ENCODE measurements around the gene CDKN2B.

The CDKN2B gene

DNA sequence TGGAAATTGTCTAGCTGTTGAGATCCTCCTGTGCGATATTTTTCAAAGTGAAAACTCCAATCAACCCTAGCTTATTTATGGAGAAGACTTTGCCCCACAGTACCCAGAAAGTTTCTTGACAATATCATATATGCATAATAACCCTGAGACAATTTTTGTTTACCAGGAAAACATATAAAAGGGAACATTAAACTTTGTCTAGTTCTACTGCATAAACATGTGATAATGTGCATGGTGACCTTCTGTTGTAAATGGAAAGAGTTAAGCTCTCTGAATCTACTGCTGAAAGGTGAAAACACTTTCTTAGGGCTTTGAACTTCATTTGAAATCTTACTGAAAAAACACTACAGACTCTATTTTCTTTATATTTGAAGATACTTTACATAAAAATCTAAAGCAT lies 32.2 kb upstream of the CDKN2B start:
- H3K4me2 ChIP-seq (ENCODE audit: low read depth, low read length, poor library complexity, severe bottlenecking), result no peak overlapping the region
- no peak for TF ChIP-seq EZH2phosphoT487 (IDR thresholded peaks at IDR 0.05; ENCODE audit: borderline replicate concordance)
- TF ChIP-seq, protein P1, sequence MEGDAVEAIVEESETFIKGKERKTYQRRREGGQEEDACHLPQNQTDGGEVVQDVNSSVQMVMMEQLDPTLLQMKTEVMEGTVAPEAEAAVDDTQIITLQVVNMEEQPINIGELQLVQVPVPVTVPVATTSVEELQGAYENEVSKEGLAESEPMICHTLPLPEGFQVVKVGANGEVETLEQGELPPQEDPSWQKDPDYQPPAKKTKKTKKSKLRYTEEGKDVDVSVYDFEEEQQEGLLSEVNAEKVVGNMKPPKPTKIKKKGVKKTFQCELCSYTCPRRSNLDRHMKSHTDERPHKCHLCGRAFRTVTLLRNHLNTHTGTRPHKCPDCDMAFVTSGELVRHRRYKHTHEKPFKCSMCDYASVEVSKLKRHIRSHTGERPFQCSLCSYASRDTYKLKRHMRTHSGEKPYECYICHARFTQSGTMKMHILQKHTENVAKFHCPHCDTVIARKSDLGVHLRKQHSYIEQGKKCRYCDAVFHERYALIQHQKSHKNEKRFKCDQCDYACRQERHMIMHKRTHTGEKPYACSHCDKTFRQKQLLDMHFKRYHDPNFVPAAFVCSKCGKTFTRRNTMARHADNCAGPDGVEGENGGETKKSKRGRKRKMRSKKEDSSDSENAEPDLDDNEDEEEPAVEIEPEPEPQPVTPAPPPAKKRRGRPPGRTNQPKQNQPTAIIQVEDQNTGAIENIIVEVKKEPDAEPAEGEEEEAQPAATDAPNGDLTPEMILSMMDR (conservative IDR thresholded peaks at IDR 0.05; ENCODE audit: low read length), result no peak
- H3K27me3 ChIP-seq (ENCODE audit: insufficient read depth, low read length, poor library complexity, severe bottlenecking), result no peaks in the 10 kb centered on the region
- H3K4me3 ChIP-seq (ENCODE audit: low read length, poor library complexity, severe bottlenecking), result no peak overlapping the region
- H3K9ac ChIP-seq (ENCODE audit: low read depth, low read length, poor library complexity, severe bottlenecking), result no peak overlapping the region
- H3F3A ChIP-seq (ENCODE audit: low read depth), result no peaks in the 10 kb centered on the region
- no peaks in the 10 kb centered on the region for H4K20me1 ChIP-seq (ENCODE audit: insufficient read depth, low read length, poor library complexity, severe bottlenecking)
- H2AFZ ChIP-seq (ENCODE audit: low read length), result no peak overlapping the region
- no peaks in the 10 kb centered on the region for H3K9me3 ChIP-seq (ENCODE audit: insufficient read depth, low read depth, low read length)
- peaks cover 19% of the 10 kb centered on the region for H3K4me1 ChIP-seq (ENCODE audit: insufficient read depth, low read length, poor library complexity, severe bottlenecking)
- no peaks in the 10 kb centered on the region for H3K36me3 ChIP-seq (ENCODE audit: insufficient read depth, low read length)
- H3K79me2 ChIP-seq (ENCODE audit: insufficient read depth, low read length), result no peaks in the 10 kb centered on the region
- H3K9me2 ChIP-seq (replicated peaks; ENCODE audit: low read depth, low read length), result no peaks in the 10 kb centered on the region

DNA sequence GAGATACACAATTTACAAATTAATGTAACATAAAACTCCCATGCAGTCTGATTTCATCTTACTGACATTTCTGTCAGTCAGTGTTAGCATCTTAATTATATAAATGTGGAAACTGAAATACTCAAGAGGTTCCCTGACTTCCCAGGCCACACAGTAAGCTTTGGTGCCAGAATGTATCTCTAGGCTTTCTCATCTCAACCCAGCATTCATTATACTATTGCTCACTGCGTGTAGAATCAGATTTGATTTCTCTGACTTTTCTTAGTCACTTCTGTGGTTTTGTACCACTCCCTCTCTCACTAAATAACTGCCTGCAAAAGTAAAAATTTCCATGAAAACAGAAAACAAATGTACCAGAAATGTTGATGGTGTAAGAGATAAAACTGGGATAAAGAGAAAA lies 31.7 kb upstream of the CDKN2B start:
- H3K4me3 ChIP-seq (ENCODE audit: low read length, poor library complexity, severe bottlenecking), result no peak overlapping the region
- H3K4me2 ChIP-seq (ENCODE audit: low read depth, low read length, poor library complexity, severe bottlenecking), result no peak overlapping the region
- no peaks in the 10 kb centered on the region for H4K20me1 ChIP-seq (ENCODE audit: insufficient read depth, low read length, poor library complexity, severe bottlenecking)
- no peaks in the 10 kb centered on the region for H3F3A ChIP-seq (ENCODE audit: low read depth)
- no peaks in the 10 kb centered on the region for H3K27me3 ChIP-seq (ENCODE audit: insufficient read depth, low read length, poor library complexity, severe bottlenecking)
- no peaks in the 10 kb centered on the region for H3K9me3 ChIP-seq (ENCODE audit: insufficient read depth, low read depth, low read length)
- H3K79me2 ChIP-seq (ENCODE audit: insufficient read depth, low read length), result no peaks in the 10 kb centered on the region
- TF ChIP-seq, protein P1 (conservative IDR thresholded peaks at IDR 0.05; ENCODE audit: low read length), result no peak
- TF ChIP-seq EZH2phosphoT487 (IDR thresholded peaks at IDR 0.05; ENCODE audit: borderline replicate concordance), result no peak
- H3K36me3 ChIP-seq (ENCODE audit: insufficient read depth, low read length), result no peaks in the 10 kb centered on the region
- no peak overlapping the region for H3K9ac ChIP-seq (ENCODE audit: low read depth, low read length, poor library complexity, severe bottlenecking)
- H2AFZ ChIP-seq (ENCODE audit: low read length), result no peak overlapping the region
- peaks cover 20% of the 10 kb centered on the region for H3K4me1 ChIP-seq (ENCODE audit: insufficient read depth, low read length, poor library complexity, severe bottlenecking)
- no peaks in the 10 kb centered on the region for H3K9me2 ChIP-seq (replicated peaks; ENCODE audit: low read depth, low read length)

DNA sequence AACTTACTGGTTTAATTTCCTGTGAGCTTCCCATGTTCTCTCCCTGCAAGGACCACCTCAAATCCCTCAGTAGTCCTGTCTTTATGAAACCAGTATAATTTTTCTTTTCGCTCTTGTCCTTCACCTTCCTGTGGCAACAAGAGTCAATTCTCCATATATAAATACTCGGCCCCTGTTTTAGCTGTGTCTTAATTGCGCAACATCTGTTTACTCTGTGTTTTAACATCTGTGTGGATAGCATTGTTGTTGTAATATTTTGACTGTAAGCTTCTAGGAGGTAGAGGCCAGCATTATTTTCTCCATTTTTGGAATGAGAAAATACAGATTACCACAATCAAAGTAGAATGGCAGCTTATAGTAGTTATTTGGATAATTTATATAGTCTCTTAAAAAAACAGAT lies 30.2 kb upstream of the CDKN2B start:
- peaks cover 32% of the 10 kb centered on the region for H3K4me1 ChIP-seq (ENCODE audit: insufficient read depth, low read length, poor library complexity, severe bottlenecking)
- TF ChIP-seq, protein P1 (conservative IDR thresholded peaks at IDR 0.05; ENCODE audit: low read length), result no peak
- TF ChIP-seq EZH2phosphoT487 (IDR thresholded peaks at IDR 0.05; ENCODE audit: borderline replicate concordance), result no peak

More for the DNA sequence above, 30.2 kb upstream of the CDKN2B start:
- Histone ChIP-seq H3K4me2 (ENCODE audit: low read depth, low read length, poor library complexity, severe bottlenecking) (no peak overlapping the region), H3K9ac (ENCODE audit: low read depth, low read length, poor library complexity, severe bottlenecking) (no peak overlapping the region), H3F3A (ENCODE audit: low read depth) (no peaks in the 10 kb centered on the region), H2AFZ (ENCODE audit: low read length) (no peak overlapping the region), H3K9me3 (ENCODE audit: insufficient read depth, low read depth, low read length) (no peaks in the 10 kb centered on the region), H3K79me2 (ENCODE audit: insufficient read depth, low read length) (no peaks in the 10 kb centered on the region), H4K20me1 (ENCODE audit: insufficient read depth, low read length, poor library complexity, severe bottlenecking) (no peaks in the 10 kb centered on the region), H3K36me3 (ENCODE audit: insufficient read depth, low read length) (no peaks in the 10 kb centered on the region), H3K4me3 (ENCODE audit: low read length, poor library complexity, severe bottlenecking) (no peak overlapping the region), H3K27me3 (ENCODE audit: insufficient read depth, low read length, poor library complexity, severe bottlenecking) (no peaks in the 10 kb centered on the region), H3K9me2 (replicated peaks; ENCODE audit: low read depth, low read length) (no peaks in the 10 kb centered on the region)

All from Loucy (cell line).